ENCODE results near the gene LFNG.

The LFNG gene

DNA sequence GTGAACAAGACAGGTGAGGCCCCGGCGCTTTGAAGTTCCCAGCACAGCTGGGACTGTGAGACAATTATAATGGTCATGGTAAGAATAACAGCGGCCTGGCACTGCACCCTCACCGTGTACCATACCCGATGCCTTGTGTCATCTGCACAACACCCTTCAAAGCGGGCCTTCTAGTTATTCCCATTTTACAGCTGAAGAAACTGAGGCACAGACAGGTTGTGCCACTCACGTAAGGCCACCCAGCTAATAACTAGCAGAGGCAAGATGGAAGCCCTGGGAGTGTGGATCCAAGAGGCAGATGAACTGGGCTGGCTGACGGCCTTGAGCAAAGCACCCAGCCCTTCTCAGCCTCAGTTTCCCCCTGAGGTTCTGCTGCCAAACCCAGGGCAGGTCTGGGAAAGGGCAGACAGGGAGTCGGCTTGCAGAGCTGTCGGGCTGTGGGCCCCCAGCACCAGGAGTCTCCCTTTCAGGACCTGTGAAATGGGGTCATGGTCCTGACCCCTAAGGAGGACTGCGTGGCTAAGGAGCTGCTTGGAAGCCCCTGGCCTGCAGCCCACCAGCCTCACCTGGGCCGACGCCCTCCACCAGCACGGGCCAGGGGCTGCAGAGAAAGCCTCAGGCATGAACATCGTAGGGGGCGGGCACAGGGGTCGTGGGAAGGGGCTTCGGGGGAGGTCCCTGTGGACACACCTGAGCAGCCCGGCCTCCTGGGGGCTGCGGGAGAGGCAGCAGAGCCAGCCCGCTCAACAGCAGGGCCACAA lies 15.3 kb upstream of the LFNG start:
- no peak for DNase-seq

GRCh38 chr7:2504889-2505375 lies 14.6 kb upstream of the LFNG start:
- peak; percentile 17 for DNase-seq

- DNase-seq, result no peak
These were observed 14.2 kb upstream of the LFNG start for GRCh38 chr7:2505401-2505800.

- no peak for DNase-seq
These were observed 12.2 kb upstream of the LFNG start for GRCh38 chr7:2507208-2507916.

DNA sequence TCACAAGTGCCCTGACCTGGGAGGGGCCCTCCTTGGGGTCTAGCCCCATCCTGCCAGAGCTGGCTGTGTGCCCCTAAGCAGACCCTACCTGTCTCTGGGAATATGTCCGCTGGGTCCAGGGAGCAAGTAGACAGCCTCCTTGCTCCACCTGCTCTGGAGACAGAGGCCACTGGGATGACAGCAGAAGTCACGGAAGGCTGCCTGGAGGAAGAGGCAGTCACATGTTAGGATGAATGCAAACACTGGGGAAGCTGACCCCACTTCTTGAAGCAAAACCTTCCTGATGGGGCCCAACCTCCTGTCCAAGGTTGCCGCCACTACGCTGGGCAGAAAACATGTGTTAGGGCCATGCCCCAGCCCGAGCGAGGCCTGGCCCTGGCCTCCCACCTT lies 11.7 kb upstream of the LFNG start:
- no peak for DNase-seq

DNA sequence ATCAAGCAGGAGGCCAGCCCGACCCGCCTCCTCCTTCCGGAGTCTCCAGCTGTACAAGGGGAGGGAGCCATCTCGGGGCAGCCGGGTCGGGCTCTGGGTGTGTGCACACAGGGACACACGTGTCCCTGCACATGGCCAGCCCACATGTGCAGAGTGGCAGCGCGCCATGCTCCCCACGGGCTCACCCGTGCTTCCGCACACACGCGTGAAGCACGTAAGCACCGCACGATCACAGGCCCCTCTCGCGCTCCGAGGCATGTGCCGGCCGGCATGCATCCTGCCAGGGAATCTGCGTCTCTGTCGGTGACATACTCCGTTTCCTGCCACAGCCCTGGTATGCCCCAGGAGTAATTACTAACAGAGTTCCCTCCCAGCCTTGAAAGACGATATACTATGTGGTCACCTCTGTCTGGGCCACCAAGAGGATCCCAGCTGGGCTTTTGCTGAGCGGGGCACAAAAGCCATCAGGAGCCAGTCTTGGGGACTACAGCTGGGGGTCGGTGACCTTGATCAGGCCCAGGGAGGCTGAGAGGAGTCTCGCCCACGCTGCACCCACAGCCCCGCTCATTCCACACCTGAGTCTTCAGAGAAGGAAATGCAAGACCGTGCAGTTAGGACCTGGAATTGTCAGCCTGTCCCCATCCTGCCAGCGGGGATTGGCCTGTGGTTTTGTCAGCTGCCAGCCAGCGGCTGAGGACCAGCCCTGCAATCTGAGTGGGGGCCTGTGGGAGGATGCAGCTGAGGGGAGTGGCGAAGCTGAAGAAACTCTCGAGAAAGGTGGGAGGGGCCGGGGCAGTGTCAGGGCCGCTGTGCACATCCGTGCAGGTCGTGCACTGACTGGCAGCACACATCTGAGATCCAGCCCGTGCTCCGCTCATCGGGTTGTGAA lies 11.0 kb upstream of the LFNG start:
- DNase-seq, result no peak

DNA sequence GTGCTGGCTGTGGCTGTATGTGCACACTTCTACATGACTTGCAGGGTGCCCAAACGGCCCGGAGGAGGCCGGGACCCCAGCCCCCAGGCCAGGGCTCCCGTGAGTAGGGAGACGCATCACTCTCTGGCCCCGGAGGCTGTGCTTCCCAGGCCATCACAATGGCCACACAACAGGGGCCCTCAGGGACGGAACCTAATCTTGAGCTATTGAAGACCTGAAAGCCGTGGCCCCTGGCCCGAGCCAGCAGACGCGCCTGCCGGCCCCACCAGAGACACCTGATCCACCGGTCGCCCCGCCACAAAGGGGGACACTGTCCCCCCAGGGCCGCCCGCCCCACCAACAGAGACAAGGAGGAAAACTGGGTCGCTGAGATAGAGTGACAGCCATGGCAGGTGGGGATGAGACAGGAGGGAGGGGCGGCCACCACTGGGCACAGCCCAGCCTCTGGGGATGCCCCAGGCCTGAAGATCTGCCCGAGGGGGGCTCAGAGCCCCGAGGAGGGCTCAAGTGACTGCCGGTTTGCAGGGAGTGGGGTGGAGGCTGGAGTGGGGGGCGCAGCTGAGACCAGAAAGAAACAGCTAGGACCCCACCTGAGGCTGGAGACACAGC lies 10.2 kb upstream of the LFNG start:
- no peak for DNase-seq

GRCh38 chr7:2510130-2510776 lies 9.3 kb upstream of the LFNG start:
- no peak for DNase-seq

- peak; percentile 88 for DNase-seq
These were observed 8.4 kb upstream of the LFNG start for GRCh38 chr7:2510909-2511768.

- no peak for DNase-seq
These were observed 7.8 kb upstream of the LFNG start for GRCh38 chr7:2511769-2512168.

- DNase-seq, result no peak
These were observed 7.4 kb upstream of the LFNG start for GRCh38 chr7:2512179-2512661.

GRCh38 chr7:2512713-2513112 lies 6.9 kb upstream of the LFNG start:
- peak; percentile 61 for DNase-seq

DNA sequence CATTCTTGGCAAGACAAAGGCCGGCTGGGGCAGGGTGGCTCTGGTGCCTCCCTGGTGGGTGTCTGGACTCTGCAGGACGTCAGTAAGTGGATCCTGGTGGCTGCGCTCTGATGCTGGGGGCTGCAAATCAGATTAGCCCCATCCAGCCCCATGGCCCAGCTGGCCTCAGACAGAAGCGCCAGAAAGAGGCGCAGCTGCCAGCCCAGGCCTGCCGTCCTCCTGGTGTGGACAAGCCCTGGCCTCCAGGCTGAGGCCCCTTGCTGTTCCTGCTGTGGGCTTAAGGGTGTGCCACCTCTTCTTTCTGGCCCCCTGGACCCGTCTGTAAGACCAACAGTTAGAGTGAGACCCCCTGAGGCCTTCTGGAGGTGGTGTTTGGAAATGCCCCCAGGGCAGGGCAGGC lies 5.9 kb upstream of the LFNG start:
- peak; percentile 38 for DNase-seq

DNA sequence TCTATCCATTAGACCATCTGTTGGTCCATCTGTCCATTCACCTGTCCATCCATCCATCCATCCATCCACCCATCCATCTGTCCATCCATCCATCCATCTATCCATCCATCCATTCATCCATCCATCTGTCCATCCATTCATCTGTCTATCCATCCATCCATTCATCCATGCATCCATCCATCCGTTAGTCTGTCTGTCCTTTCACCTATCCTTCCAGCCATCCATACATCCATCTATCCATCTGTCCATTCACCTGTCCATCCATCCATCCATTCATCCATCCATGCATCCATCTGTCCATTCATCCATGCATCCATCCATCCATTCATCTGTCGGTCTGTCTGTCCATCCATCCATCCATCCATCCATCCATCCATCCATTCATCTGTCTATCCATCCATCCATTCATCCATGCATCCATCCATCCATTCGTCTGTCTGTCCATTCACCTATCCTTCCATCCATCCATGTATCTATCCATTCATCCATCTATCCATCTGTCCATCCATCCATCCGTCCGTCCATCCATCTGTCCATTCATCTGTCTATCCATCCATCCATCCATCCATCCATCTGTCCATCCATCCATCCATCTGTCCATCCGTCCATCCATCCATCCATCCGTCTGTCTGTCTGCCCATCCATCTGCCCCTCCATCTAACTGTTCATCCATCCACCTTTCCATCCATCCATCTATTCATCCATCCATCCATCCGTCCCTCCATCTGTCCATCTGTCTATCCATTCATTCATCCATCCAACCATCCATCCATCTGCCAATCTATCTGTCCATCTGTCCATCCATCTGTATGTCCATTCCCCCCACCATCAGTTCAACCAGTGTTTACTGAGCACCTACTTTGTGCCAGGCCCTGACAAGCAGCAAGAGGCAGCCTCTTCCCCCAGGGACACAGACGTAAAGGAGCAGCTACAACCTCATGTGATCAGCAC lies 4.8 kb upstream of the LFNG start:
- DNase-seq, result no peak

GRCh38 chr7:2515424-2516193 lies 4.0 kb upstream of the LFNG start:
- DNase-seq, result no peak

- DNase-seq, result peak; percentile 44
These were observed 3.4 kb upstream of the LFNG start for GRCh38 chr7:2516194-2516555.

DNA sequence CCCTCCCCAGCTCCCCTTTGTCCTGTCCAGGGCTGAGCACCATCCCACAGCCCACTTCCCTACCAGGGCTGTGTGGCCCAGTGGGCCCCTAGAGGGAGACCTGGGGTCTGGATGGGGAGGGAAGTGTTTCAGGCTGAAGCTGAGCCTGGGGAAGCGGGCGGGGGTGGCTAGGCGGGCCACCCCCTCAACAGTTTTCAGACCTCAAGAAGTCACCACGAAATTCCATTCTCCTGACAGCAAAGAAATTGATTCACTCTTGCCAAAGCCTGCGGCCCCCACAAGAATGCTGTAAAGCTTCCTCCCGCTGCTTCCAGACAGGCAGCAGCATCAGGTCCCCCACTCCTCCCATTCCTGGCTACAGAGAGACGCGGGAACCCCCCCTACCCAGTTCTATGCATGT lies 2.5 kb upstream of the LFNG start:
- no peak for DNase-seq

DNA sequence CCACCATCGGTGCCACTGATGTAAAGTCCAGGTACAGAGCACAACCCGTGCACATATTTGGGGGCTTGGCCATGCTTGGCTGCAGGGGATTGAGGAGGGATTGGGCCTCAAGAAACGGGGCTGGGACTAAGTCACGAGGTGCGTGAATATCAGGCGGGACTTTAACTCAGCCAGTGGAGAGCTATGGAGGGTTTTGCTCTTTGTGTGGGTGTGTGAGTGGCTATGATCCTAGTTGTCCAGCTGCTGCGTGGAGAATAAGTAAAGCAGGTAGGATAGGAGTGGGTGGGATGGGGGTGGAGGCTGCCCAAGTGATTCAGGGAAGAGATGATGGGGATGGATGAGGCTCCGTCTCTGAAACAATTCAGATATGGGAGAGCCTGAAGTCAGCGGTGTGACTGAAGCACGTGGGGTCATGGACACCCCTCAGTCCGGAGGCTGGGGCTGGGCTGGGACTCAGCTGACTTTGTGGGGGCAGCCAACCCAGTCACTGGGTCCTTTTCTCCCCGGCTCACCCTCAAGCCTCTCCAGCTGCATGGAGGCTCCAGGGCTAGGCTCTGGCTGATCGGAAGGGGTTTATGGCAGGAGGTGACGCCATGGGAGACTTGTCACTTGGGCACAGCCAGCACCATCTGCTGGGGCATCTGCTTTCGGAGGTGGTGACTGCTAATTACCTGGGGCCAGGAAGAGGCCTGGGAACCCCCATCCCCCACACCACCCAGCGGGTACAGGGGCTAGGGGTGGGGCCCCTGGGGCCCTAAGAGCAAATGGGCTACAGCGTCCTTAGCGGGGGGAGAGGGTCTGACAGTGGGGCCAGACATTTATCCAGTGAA lies 1.7 kb upstream of the LFNG start:
- DNase-seq, result no peak
